PC-3 (cell line): ENCODE data around the gene TPPP3. TPM values are rescaled to one million over a fixed set of nuclear protein-coding genes. Genes with fewer than 3 reads are reported as not detected.

Experiments
- ATAC-seq: fragments of 200-7000 bp; cut with Tn5 transposase; 2 replicates; pipeline ENCODE4 v1.9.1; 2020; ENCODE audit warnings: mild to moderate bottlenecking, moderate library complexity
- BruUV-seq: library from RNA; stranded (reverse); fragments of 400-500 nt; replicated peaks from 2 replicates; lab custom pipeline; 2021; lab: Mats Ljungman, UMichigan
- CTCF ChIA-PET: fragments of 300-600 bp; sonication (Branson Sonifier 250); formaldehyde crosslinking; loops from one replicate; lab custom pipeline; 2022; ENCODE audit warnings: antibody characterized with exemption; lab: Charles Lee
- POLR2A ChIA-PET: fragments of 300-600 bp; sonication (Branson Sonifier 250); formaldehyde crosslinking; loops from one replicate; lab custom pipeline; 2022; ENCODE audit warnings: antibody characterized with exemption; ENCODE audit not compliant: unreplicated experiment; lab: Charles Lee
- DNase-seq: peaks from one replicate; pipeline ENCODE4 v3.0.0-alpha.2; 2015
- H2AFZ ChIP-seq: fragments of 300-600 bp; sonication (generic); 2 replicates; pipeline ENCODE4 v1.6.0; 2016; ENCODE audit warnings: antibody characterized with exemption, low read length
- H3F3A ChIP-seq: fragments of 300-600 bp; sonication (generic); one replicate; pipeline ENCODE4 v1.6.0; 2017; ENCODE audit warnings: antibody characterized with exemption, low read length, control low read depth, mild to moderate bottlenecking; ENCODE audit not compliant: unreplicated experiment
- H3K27ac ChIP-seq: fragments of 300-600 bp; sonication (generic); 2 replicates; pipeline ENCODE4 v1.5.1; 2016; ENCODE audit warnings: mild to moderate bottlenecking, low read length
- H3K27me3 ChIP-seq: fragments of 300-600 bp; sonication (generic); 2 replicates; pipeline ENCODE4 v1.6.1; 2016; ENCODE audit warnings: low read length, mixed read lengths
- H3K36me3 ChIP-seq: fragments of 300-600 bp; sonication (generic); 2 replicates; pipeline ENCODE4 v1.6.1; 2016; ENCODE audit warnings: low read depth, mixed run types, low read length, mixed read lengths
- H3K4me1 ChIP-seq: fragments of 300-600 bp; sonication (generic); 2 replicates; pipeline ENCODE4 v1.5.1; 2016; ENCODE audit warnings: low read length; ENCODE audit not compliant: insufficient read depth
- H3K4me2 ChIP-seq: fragments of 300-600 bp; sonication (generic); 2 replicates; pipeline ENCODE4 v1.6.0; 2016; ENCODE audit warnings: low read length
- H3K4me3 ChIP-seq: fragments of 300-600 bp; sonication (generic); 2 replicates; pipeline ENCODE4 v1.5.1; 2016; ENCODE audit warnings: mild to moderate bottlenecking, low read length, mixed read lengths
- H3K79me2 ChIP-seq: fragments of 300-600 bp; sonication (generic); 2 replicates; pipeline ENCODE4 v1.6.1; 2017; ENCODE audit warnings: low read length, mixed read lengths
- H3K9ac ChIP-seq: fragments of 300-600 bp; sonication (generic); 2 replicates; pipeline ENCODE4 v1.6.0; 2016; ENCODE audit warnings: mild to moderate bottlenecking, low read length
- H3K9me2 ChIP-seq: fragments of 300-600 bp; sonication (generic); replicated peaks from 2 replicates; pipeline ENCODE4 v1.6.1; 2016; ENCODE audit warnings: mixed run types, low read length, mixed read lengths
- H3K9me3 ChIP-seq: fragments of 300-600 bp; sonication (generic); 2 replicates; pipeline ENCODE4 v1.6.1; 2016; ENCODE audit warnings: low read length, mixed read lengths
- H4K20me1 ChIP-seq: fragments of 300-600 bp; sonication (generic); 2 replicates; pipeline ENCODE4 v1.6.1; 2016; ENCODE audit warnings: low read length, mixed read lengths
- CTCF ChIP-seq: fragments of 300-600 bp; sonication (generic); conservative IDR thresholded peaks from 2 replicates; pipeline ENCODE4 v1.5.1; 2017; ENCODE audit warnings: antibody characterized with exemption, low read depth, mild to moderate bottlenecking, low read length
- EZH2 ChIP-seq: fragments of 300-600 bp; sonication (generic); IDR thresholded peaks from one replicate; pipeline ENCODE4 v1.6.1; 2017; ENCODE audit warnings: antibody characterized with exemption, mild to moderate bottlenecking, low read length; ENCODE audit not compliant: unreplicated experiment
- EZH2phosphoT487 ChIP-seq: fragments of 300-600 bp; sonication (generic); IDR thresholded peaks from 2 replicates; pipeline ENCODE4 v1.6.1; 2018; ENCODE audit warnings: mild to moderate bottlenecking, antibody characterized with exemption, low read length, borderline replicate concordance
- intact Hi-C: fragments of 100-400 bp; cut with micrococcal nuclease; formaldehyde crosslinking; loops from 2 replicates; pipeline ENCODE4 v1.9.0; 2023
- total RNA-seq: library from RNA; depleted of rRNA; stranded (reverse); fragments of >200 nt; gene quantifications from 2 replicates; pipeline ENCODE4 v1.2.3, GENCODE V29; 2014

Gene TPPP3
- total RNA-seq, 1 experiment from 2014 or later: not detected

- no peak overlapping the region for H3K4me2 ChIP-seq
Observed at GRCh38 chr16:67407788-67408452, 14.6 kb upstream of the TPPP3 start.

GRCh38 chr16:67407176-67407787 lies 14.0 kb upstream of the TPPP3 start:
- no peak for TF ChIP-seq CTCF
- TF ChIP-seq EZH2: no peak
- TF ChIP-seq EZH2phosphoT487: no peak
- H3K27ac ChIP-seq: no peak overlapping the region
- intact Hi-C loops: no loop called here
- H3K4me3 ChIP-seq: no peak overlapping the region
- H3K4me1 ChIP-seq: peaks cover 34% of the 10 kb centered on the region
- H3K9me2 ChIP-seq: no peaks in the 10 kb centered on the region
- ChIA-PET CTCF (interaction anchor here (0.6 kb wide), 1 partner anchor 11 kb away, joined by 4 read pairs; no protein-coding TSS in a partner anchor), POLR2A (no interaction called here)
- H3F3A ChIP-seq: no peaks in the 10 kb centered on the region
- no peak for ATAC-seq
- no peak for DNase-seq
- H3K27me3 ChIP-seq: no peaks in the 10 kb centered on the region
- H3K36me3 ChIP-seq: no peaks in the 10 kb centered on the region
- H2AFZ ChIP-seq: no peak overlapping the region
- H3K79me2 ChIP-seq: no peaks in the 10 kb centered on the region
- no peaks in the 10 kb centered on the region for H3K9me3 ChIP-seq
- H3K4me2 ChIP-seq: no peak overlapping the region
- H3K9ac ChIP-seq: no peak overlapping the region
- H4K20me1 ChIP-seq: no peaks in the 10 kb centered on the region
- BruUV-seq: no TSS peak

More at GRCh38 chr16:67407788-67408452, 14.6 kb upstream of the TPPP3 start:
- DNase-seq: no peak
- Histone ChIP-seq H3F3A (no peaks in the 10 kb centered on the region), H3K27ac (no peak overlapping the region), H4K20me1 (no peaks in the 10 kb centered on the region), H3K36me3 (no peaks in the 10 kb centered on the region), H3K4me3 (no peak overlapping the region), H3K9ac (no peak overlapping the region), H3K27me3 (no peaks in the 10 kb centered on the region), H3K79me2 (no peaks in the 10 kb centered on the region), H3K9me2 (no peaks in the 10 kb centered on the region), H2AFZ (no peak overlapping the region), H3K9me3 (no peaks in the 10 kb centered on the region), H3K4me1 (peaks cover 34% of the 10 kb centered on the region)
- ChIA-PET CTCF (interaction anchor here (0.6 kb wide), 1 partner anchor 12 kb away, joined by 4 read pairs; no protein-coding TSS in a partner anchor), POLR2A (no interaction called here)
- ATAC-seq: no peak
- BruUV-seq: no TSS peak
- no peak for TF ChIP-seq EZH2
- TF ChIP-seq CTCF: no peak
- TF ChIP-seq EZH2phosphoT487: no peak
- intact Hi-C loops: no loop called here
